ENCODE results near the gene KIF26B.

DNA sequence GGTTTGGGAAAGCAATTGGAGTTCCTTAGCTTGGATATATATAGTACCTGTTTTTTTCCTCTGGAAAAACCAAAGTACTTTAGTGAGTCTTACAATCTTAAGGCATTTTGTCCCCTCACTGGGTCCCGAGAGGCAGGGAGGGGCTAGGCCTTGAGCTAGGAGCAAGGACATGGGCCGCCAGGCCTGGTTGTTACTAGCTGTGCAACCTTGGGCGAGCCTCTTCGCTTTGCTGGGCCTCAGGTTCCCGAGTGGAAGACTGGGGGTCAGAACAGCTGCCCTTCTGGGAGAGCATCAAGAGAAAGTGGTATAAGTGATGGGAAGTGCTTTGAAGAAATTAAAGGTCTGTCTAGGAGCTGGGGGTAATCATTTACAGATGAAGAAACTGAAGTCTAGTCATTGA, 553.2 kb downstream of the KIF26B start:
- TF ChIP-seq ZNF274 (IDR thresholded peaks at IDR 0.05; ENCODE audit: low read depth, low read length) (no peak), SUZ12 (IDR thresholded peaks at IDR 0.05; ENCODE audit: extremely low read depth, insufficient read depth, insufficient read length) (no peak), YY1 (IDR thresholded peaks at IDR 0.05; ENCODE audit: insufficient read depth, insufficient read length) (no peak)

All from NT2/D1 (cell line).